Mucosa of descending colon (tissue), 3 donors: ENCODE measurements around the gene CLDN6. TPM values are rescaled to one million over a fixed set of nuclear protein-coding genes. Genes with fewer than 3 reads are reported as not detected.
A peak's percentile ranks its signal among the peaks of the same experiment; 100 is the strongest.

Experiments used
- ATAC-seq: fragments of 200-7000 bp; cut with Tn5 transposase; one replicate; pipeline ENCODE4 v1.9.1; 2020; ENCODE audit warnings: mild to moderate bottlenecking, moderate library complexity
- DNase-seq, 3 donors: peaks; one replicate each; pipeline ENCODE4 v3.0.0-alpha.2; 2020
- H3K36me3 ChIP-seq: fragments of 200-600 bp; one replicate; pipeline ENCODE4 v1.8.0; 2021; ENCODE audit warnings: low read depth, mild to moderate bottlenecking
- H3K4me1 ChIP-seq: fragments of 200-600 bp; one replicate; pipeline ENCODE4 v1.8.0; 2021; ENCODE audit warnings: low read depth, mild to moderate bottlenecking
- H3K4me3 ChIP-seq: fragments of 200-600 bp; one replicate; pipeline ENCODE4 v1.8.0; 2021; ENCODE audit warnings: mild to moderate bottlenecking
- H3K9me3 ChIP-seq: fragments of 200-600 bp; one replicate; pipeline ENCODE4 v1.8.0; 2021; ENCODE audit warnings: mild to moderate bottlenecking
- intact Hi-C, 2 donors: fragments of 100-400 bp; cut with DNase I in 1 of 2; cut with micrococcal nuclease in 1 of 2; formaldehyde crosslinking; loops; one replicate each; pipeline versions ENCODE4 v1.11.0 to v1.11.1; 2022; cut with DNase I, micrococcal nuclease
- total RNA-seq, 3 donors: library from RNA; stranded (reverse); fragmentation: NEBNext Ultra II Directional in 2 of 3; extraction: Animal tissue kit (Norgen Biotek cat#: 25700) in 2 of 3; gene quantifications; one replicate each; pipeline versions ENCODE4 v1.2.1 to v1.2.4, GENCODE V29; 2021 to 2023
- TF ChIP-seq, protein P1 (sequence below): fragments of 200-600 bp; IDR thresholded peaks from one replicate; pipeline ENCODE4 v1.8.0; 2022; ENCODE audit warnings: antibody characterized with exemption, mild to moderate bottlenecking
- donor health status: DM: no; HTN: no; CAD: no; lungs with moderate emphysema.
- donor health status: DM: no; HTN: no; CAD: no.
- donor health status: DM: no; HTN: yes; CAD: no.

Gene CLDN6
- total RNA-seq, 3 donors from 2014 or later: not detected

DNA sequence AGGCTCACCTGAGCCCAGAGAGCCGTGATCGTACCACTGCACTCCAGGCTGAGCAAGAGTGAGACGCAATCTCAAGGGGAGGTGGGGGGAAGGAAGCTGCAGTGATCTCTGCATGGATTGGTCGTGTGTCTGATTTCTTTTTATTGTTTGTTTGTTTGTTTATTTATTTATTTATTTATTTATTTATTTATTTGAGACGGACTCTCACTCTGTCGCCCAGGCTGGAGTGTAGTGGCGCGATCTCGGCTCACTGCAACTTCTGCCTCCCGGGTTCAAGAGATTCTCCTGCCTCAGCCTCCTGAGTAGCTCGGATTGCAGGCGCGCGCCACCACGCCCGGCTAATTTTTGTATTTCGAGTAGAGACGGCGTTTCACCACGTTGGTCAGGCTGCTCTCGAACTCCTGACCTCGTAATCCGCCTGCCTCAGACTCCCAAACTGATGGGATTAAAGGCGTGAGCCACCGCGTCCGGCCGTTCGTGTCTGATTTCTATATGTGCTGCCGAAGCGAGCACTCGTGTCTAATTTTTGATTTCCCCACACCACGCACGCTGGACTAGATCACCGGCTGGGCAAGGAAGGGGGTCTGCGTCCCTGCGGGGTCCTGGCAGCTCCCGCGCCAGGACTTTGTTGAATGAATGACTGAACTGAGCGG lies 1.7 kb upstream of the CLDN6 start:
- no peak for ATAC-seq
- Histone ChIP-seq H3K4me1 (peaks cover 42% of the 10 kb centered on the region), H3K9me3 (no peaks in the 10 kb centered on the region), H3K36me3 (no peaks in the 10 kb centered on the region), H3K4me3 (peak overlapping the region; percentile 10)
- TF ChIP-seq, protein P1, sequence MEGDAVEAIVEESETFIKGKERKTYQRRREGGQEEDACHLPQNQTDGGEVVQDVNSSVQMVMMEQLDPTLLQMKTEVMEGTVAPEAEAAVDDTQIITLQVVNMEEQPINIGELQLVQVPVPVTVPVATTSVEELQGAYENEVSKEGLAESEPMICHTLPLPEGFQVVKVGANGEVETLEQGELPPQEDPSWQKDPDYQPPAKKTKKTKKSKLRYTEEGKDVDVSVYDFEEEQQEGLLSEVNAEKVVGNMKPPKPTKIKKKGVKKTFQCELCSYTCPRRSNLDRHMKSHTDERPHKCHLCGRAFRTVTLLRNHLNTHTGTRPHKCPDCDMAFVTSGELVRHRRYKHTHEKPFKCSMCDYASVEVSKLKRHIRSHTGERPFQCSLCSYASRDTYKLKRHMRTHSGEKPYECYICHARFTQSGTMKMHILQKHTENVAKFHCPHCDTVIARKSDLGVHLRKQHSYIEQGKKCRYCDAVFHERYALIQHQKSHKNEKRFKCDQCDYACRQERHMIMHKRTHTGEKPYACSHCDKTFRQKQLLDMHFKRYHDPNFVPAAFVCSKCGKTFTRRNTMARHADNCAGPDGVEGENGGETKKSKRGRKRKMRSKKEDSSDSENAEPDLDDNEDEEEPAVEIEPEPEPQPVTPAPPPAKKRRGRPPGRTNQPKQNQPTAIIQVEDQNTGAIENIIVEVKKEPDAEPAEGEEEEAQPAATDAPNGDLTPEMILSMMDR: no peak
- intact Hi-C loops: no loop called here
- DNase-seq: no peak

GRCh38 chr16:3017344-3017743 lies 639 bp downstream of the CLDN6 start:
- H3K4me3 ChIP-seq: no peak overlapping the region
- DNase-seq (no peak), ATAC-seq (no peak)
- H3K36me3 ChIP-seq: no peaks in the 10 kb centered on the region
- peaks cover 27% of the 10 kb centered on the region for H3K4me1 ChIP-seq
- intact Hi-C loops: no loop called here
- TF ChIP-seq, protein P1: no peak
- no peaks in the 10 kb centered on the region for H3K9me3 ChIP-seq

- TF ChIP-seq, protein P1: no peak
- intact Hi-C loops: no loop called here
- DNase-seq: no peak
- Histone ChIP-seq H3K4me1 (peaks cover 13% of the 10 kb centered on the region), H3K36me3 (no peaks in the 10 kb centered on the region), H3K9me3 (no peaks in the 10 kb centered on the region), H3K4me3 (no peak overlapping the region)
- no peak for ATAC-seq
These were observed 2.0 kb downstream of the CLDN6 start for GRCh38 chr16:3015865-3016521.

DNA sequence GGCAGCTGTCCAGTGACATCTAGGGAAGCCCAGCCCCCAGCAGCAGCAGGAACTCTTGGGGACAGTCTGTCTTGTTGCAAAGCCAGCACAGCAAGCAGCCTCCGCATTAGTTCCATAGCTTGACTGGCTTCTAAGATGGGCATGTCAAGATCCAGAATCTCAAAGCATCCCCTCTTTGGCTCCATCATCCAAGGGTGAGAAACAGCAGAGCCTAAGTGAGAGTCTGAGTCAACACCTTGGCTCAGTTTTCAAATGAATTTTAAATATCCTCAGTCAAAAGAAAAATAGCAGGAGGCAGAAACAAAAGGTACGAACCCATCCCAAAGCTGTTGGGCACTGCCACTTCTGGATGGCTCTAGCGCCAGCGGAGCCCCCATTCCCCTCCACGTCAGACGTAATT lies 3.0 kb downstream of the CLDN6 start:
- TF ChIP-seq, protein P1: no peak
- H3K4me3 ChIP-seq: no peak overlapping the region
- intact Hi-C loops: no loop called here
- peaks cover 11% of the 10 kb centered on the region for H3K4me1 ChIP-seq
- H3K9me3 ChIP-seq: no peaks in the 10 kb centered on the region
- no peak for ATAC-seq
- no peak for DNase-seq
- H3K36me3 ChIP-seq: no peaks in the 10 kb centered on the region

DNA sequence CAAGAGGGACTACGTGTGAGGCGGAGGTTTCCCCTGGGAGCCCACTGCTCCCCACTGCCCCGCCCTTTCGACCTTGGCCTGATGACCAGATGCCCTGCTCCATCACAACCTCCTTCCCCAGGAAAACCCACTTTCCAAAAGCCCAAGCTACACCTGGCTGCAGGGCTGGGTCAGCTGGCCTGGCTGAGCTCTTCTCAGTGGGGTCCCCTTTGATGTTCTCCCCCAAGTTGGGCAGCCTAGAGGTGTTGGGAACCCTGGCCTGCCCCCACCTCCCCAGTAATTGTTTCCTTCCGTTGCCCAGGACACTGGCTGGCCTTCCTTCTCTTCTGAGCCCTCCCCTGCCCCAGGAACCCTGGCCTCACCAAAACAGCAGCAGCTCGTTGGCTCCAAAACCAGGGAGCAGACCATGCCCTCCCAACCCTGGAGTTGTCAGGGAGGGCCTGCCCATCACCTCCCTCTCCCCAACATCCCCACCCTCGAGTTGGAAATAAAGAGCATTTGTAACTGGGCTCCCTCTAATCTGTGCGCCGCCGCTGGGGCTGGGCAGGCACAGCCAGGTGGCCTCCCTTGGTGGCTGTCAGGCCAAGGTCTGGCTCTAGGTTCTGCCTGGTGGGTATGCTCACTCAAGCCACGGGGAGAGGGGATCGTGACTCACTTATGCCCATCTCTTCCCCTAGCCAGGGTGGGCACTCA lies 3.8 kb downstream of the CLDN6 start:
- ATAC-seq: no peak

More for the DNA sequence above, 3.8 kb downstream of the CLDN6 start:
- H3K36me3 ChIP-seq: no peaks in the 10 kb centered on the region
- H3K9me3 ChIP-seq: no peaks in the 10 kb centered on the region
- peaks cover 5% of the 10 kb centered on the region for H3K4me1 ChIP-seq
- DNase-seq: no peak
- TF ChIP-seq, protein P1: no peak
- H3K4me3 ChIP-seq: no peak overlapping the region
- intact Hi-C loops: no loop called here
